GM12875 (cell line): Measurements from ENCODE around the gene NEB.

Experiments used
- H3K4me3 ChIP-seq: one replicate; pipeline ENCODE4 v1.5.1; 2011; ENCODE audit warnings: low read depth, low read length, control low read depth
- TF ChIP-seq, protein P1 (sequence below): IDR thresholded peaks from 2 replicates; pipeline ENCODE4 v1.5.1; 2011; ENCODE audit warnings: low read depth, mild to moderate bottlenecking, control low read depth, inconsistent platforms, low read length, moderate library complexity, borderline replicate concordance; ENCODE audit not compliant: insufficient read depth

The NEB gene

DNA sequence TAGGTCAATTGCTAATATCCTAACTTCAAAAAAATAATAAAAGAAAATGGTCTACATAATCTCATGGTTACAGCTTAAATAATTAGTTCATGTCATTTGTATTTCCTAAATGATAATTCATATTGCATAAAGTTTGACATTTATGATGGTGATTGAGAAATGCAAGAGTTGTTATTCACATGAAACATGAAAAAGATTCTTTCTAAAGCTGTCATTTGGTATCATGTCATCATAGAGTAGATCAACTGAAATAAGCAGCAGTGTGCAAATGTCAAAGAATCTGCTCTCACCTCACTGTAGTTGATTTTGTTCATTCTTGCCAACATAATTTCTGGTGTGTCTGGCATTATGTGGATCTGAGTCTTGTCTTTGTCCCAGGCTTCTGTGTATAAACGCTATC lies 95.3 kb downstream of the NEB start:
- H3K4me3 ChIP-seq, result no peak overlapping the region
- TF ChIP-seq, protein P1, sequence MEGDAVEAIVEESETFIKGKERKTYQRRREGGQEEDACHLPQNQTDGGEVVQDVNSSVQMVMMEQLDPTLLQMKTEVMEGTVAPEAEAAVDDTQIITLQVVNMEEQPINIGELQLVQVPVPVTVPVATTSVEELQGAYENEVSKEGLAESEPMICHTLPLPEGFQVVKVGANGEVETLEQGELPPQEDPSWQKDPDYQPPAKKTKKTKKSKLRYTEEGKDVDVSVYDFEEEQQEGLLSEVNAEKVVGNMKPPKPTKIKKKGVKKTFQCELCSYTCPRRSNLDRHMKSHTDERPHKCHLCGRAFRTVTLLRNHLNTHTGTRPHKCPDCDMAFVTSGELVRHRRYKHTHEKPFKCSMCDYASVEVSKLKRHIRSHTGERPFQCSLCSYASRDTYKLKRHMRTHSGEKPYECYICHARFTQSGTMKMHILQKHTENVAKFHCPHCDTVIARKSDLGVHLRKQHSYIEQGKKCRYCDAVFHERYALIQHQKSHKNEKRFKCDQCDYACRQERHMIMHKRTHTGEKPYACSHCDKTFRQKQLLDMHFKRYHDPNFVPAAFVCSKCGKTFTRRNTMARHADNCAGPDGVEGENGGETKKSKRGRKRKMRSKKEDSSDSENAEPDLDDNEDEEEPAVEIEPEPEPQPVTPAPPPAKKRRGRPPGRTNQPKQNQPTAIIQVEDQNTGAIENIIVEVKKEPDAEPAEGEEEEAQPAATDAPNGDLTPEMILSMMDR, result no peak

DNA sequence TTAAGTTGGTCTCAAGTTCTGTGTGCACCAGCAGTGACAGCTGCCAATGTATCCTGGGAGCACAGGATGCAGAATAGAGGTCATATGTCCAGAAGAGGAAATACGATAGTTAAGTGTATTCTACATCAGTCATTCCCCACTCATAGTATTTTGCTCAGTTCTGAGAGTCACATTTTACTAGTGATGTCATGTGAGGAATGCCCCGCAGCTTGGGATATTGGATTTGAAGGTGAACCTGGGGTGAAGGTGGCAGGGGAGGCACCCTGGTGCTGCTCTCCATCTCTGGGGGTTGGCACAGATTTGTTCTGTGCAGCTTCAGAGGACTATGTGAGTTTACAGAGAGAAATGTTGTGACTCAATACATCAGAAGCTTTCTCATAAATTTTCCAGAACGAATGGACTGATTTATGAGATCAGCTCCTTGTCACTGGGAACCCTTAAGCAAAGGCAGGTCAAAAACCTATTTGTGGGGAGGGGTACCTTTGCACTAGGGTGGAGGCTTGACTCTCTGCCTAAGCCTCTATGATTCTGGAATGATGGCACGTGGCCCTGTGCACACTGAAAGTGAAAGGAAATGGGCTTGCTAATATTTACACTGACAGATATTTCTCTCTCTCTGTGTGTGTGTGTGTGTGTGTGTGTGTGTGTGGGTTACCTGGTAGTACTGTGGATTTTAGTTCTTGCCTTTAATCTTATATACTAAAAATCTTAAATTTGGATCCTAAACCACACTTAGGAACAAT lies 95.9 kb downstream of the NEB start:
- TF ChIP-seq, protein P1, result no peak
- no peak overlapping the region for H3K4me3 ChIP-seq

DNA sequence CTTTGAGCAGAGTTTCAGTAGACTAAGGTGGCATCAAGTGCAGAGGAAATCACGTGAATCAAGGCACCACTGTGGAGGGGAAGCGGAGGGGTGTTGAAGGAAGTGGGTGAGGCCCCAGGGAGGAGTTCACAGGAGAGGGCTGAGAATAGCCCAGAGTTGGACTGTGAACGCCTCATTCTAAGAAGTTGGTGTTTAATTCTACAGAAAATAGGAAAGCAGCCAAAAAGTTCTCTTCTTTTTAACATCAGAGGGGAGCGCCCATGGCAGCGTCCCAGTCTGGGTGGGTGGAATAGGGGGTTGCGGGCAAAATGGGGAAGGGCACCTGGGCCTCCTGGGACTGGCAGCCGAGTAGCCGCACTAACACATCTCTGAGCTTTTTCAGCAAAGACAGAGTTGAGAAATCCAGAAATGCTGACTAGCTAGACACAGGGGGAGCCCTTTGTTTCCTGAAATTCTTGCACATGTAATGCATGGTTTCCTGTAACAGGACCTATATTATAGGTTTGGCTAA lies 97.0 kb downstream of the NEB start:
- H3K4me3 ChIP-seq, result no peak overlapping the region
- TF ChIP-seq, protein P1, result no peak

DNA sequence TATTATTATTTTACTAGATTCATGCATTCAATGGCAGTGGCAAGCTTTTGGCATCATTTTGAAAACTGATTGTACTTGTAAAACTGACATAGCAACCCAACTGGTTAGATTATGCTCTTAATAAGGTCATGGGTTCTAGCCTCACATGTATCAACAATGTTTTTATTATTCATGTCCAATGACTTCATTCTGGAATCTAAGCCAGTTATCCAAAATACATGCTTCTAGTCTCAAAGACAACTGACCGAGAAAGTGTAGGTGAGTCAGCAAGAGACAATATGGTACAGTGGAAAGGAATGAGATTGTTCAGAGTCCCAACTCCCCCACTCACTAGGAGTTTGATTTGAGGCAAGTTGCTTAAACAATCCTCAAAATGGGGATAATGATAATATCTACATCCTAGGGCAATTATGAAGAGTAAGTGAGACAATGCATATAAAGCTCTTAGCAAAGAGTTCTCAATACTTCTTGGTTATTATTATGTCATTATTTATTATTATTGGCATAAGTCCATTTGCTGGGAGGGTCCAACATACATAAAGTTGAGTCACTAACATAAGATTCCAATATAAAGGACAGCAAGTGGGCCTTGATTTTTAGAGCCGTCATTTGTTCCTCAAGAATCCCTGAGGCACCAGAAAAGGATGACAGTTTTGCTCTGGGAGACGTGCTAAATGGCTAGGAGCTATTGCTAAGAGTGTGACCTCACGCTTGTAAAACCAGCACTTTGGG lies 99.4 kb downstream of the NEB start:
- TF ChIP-seq, protein P1, result no peak
- no peak overlapping the region for H3K4me3 ChIP-seq

DNA sequence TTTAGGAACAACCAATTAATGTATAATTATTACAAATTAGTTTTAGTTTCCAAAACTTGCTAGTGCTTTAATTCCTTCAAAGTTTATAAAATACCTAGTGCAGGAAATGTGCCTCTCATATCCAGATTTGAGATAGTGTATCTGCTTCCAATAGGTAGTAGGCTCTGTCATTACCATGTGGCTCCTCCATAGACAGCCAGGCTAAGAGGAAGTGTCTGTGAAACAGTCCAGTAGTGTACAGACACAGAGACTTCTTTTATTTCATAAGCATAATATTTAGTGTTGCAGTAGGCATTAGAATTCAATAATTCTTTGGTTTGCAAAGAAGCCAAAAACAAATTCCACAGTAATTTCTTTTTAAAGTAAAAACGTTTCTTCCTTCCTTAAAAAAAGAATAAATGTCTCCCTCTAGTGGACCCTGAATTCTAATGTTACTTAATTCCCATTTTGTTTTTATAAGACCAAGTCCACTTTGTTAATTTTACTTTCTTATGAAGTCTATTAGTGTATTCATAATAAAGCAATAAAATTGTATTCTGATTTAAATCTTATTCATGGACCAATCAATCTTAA lies 101.2 kb downstream of the NEB start:
- no peak overlapping the region for H3K4me3 ChIP-seq
- TF ChIP-seq, protein P1, result no peak

DNA sequence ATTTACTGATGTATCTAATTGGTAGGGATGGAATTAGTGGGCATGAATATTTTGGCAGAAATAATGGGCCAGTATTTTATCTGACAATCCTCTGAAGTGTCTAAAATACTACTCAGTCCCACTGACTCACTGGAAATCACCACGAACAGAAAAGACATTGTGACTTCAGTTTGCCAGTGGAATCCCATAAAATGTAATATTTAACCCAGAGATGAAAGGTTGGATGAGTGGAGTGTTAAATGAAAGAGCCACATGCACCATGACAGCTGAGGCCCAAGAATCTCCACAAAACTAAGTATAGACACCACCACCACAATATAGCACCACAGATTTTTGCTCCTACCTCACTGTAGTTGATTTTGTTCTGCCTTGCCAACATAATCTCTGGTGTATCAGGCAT lies 103.9 kb downstream of the NEB start:
- TF ChIP-seq, protein P1, result no peak
- H3K4me3 ChIP-seq, result no peak overlapping the region
